ENCODE measurements around the gene POLK. TPM values are rescaled to one million over a fixed set of nuclear protein-coding genes. Genes with fewer than 3 reads are reported as not detected.
"Not testable (repeated sequence)": the region's sequence is repeated elsewhere in the genome, so short reads cannot be mapped to it uniquely, and the experiment has no call there.

Gene POLK
- polyA plus RNA-seq, 3 donors, result 3.7 to 7.3 (median 6.3) TPM

GRCh38 chr5:75574791-75575190 is 63.1 kb downstream of the POLK start:
- H3K27ac ChIP-seq (ENCODE audit: low read depth, low read length), result no peak overlapping the region
- 45 to 65% (median 56%) methylated on average over 3 of the region's 3 CpGs for WGBS, 3 donors

GRCh38 chr5:75578280-75578679 is 66.6 kb downstream of the POLK start:
- not testable (repeated sequence) for H3K27ac ChIP-seq (ENCODE audit: low read depth, low read length)
- 93 to 98% (median 97%) methylated on average over 8 of the region's 8 CpGs for WGBS, 3 donors

DNA sequence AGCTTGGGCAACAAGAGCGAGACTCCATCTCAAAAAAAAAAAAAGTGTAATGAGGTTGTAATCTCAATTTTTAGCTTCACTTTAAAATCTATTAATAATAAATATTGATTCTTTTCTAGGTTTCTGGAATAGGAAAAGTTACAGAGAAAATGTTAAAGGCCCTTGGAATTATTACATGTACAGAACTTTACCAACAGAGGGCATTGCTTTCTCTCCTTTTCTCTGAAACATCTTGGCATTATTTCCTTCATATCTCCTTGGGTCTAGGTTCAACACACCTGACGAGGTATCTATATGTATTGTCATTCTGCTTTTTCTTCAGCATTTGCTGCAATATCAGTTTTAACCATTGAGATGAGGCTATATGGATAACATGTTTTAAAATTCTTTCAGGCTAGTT is 73.0 kb downstream of the POLK start:
- 70 to 97% (median 92%) methylated on average over 2 of the region's 2 CpGs for WGBS, 3 donors
- H3K27ac ChIP-seq (ENCODE audit: low read depth, low read length), result no peak overlapping the region

- WGBS, 3 donors, result 69 to 86% (median 75%) methylated on average over 3 of the region's 3 CpGs
Measured at GRCh38 chr5:75588666-75589065, 77.0 kb downstream of the POLK start.

DNA sequence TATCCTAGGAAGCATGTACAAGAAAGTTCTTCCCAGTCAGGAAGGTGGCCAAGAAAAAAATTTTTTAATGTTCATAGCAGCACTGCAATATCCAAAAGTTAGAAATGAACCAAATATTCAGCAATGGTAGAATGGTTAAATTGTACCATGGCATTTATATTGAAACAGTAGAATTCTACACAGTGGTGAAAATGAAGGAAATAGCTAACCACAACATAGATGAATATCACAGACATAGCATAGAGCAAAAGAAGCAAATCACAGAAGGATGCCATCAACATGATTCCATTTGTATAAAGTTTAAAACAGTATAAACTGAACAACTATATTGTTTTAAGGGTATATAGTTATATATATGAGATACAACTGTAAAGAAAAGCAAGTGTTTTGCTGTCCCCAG is 88.8 kb downstream of the POLK start:
- H3K27ac ChIP-seq (ENCODE audit: low read depth, low read length), result no peak overlapping the region

More at GRCh38 chr5:75588666-75589065, 77.0 kb downstream of the POLK start:
- no peak overlapping the region for H3K27ac ChIP-seq (ENCODE audit: low read depth, low read length)

GRCh38 chr5:75601567-75601966 is 89.9 kb downstream of the POLK start:
- no peak overlapping the region for H3K27ac ChIP-seq (ENCODE audit: low read depth, low read length)
- 97 to 100% (median 100%) methylated on average over 1 of the region's 1 CpG for WGBS, 3 donors

GRCh38 chr5:75601996-75602395 is 90.3 kb downstream of the POLK start:
- 89 to 93% (median 93%) methylated on average over 3 of the region's 3 CpGs for WGBS, 3 donors
- H3K27ac ChIP-seq (ENCODE audit: low read depth, low read length), result no peak overlapping the region

- H3K27ac ChIP-seq (ENCODE audit: low read depth, low read length), result no peak overlapping the region
Measured at GRCh38 chr5:75603371-75603770, 91.7 kb downstream of the POLK start.

DNA sequence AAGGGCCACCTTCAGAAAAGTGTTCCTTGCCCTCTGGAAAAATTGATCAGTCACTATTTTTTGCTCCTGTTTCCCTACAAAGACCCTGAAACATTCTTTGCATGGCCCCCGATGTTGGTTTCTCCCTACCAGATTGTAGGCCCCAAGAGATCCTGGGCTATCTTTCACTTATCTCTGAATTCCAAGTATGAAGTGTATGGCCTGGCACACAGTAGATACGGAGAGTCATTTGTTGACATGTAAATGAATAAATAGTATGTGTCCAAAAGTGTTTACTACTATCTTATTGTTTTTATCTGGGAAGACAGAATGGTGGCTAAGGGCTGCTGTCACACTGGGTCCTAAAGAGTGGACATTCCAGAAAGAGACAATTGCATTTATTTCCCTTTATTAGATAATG is 92.1 kb downstream of the POLK start:
- 75 to 81% (median 77%) methylated on average over 2 of the region's 2 CpGs for WGBS, 3 donors
- H3K27ac ChIP-seq (ENCODE audit: low read depth, low read length), result no peak overlapping the region

GRCh38 chr5:75607341-75607740 is 95.7 kb downstream of the POLK start:
- 57 to 92% (median 63%) methylated on average over 4 to 5 of the region's 5 CpGs for WGBS, 3 donors
- not testable (repeated sequence) for H3K27ac ChIP-seq (ENCODE audit: low read depth, low read length)

DNA sequence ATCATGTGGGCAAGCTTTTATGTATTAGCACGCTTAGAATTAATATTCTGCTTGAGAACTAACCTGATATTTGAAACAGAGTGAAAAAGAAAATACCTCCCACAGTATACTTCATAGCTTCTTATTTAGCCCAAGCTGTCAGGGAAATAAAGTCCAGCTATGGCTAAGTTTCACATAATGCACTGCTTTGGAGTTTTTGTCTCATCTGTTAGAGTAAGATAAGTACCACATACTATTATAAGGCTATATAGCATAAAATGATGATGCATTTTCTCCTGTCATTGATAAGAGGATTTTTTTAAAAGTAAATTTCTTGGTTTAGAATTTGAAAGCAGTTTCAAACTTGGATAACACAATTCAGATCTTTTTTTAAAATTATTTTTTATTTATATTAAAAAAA is 97.2 kb downstream of the POLK start:
- no peak overlapping the region for H3K27ac ChIP-seq (ENCODE audit: low read depth, low read length)
- WGBS, 3 donors, result 93 to 100% (median 98%) methylated on average over 1 of the region's 1 CpG

DNA sequence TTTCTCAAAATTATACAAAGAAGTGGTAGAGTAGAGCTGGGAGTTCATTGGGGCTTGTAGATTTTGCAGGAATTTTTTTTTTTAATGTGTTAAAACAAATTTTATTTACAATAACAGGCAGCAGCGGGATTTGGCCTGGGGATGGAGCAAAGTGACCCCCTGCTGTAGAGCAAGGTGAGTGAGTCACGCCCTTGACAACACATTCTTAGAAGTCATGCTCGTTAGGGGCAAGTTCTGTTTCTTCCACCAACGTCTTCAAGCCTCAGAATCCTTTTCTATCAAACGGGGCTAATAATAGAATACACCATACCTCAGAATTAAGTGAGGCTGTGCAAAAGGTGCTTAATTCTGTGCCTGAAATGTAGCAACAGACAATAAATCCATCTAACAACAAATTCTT is 98.5 kb downstream of the POLK start:
- no peak overlapping the region for H3K27ac ChIP-seq (ENCODE audit: low read depth, low read length)
- WGBS, 3 donors, result 90 to 93% (median 91%) methylated on average over 5 of the region's 5 CpGs

GRCh38 chr5:75610859-75611310 is 99.2 kb downstream of the POLK start:
- WGBS, 3 donors, result 9 to 37% (median 31%) methylated on average over 11 of the region's 11 CpGs
- H3K27ac ChIP-seq (ENCODE audit: low read depth, low read length), result not testable (repeated sequence)

DNA sequence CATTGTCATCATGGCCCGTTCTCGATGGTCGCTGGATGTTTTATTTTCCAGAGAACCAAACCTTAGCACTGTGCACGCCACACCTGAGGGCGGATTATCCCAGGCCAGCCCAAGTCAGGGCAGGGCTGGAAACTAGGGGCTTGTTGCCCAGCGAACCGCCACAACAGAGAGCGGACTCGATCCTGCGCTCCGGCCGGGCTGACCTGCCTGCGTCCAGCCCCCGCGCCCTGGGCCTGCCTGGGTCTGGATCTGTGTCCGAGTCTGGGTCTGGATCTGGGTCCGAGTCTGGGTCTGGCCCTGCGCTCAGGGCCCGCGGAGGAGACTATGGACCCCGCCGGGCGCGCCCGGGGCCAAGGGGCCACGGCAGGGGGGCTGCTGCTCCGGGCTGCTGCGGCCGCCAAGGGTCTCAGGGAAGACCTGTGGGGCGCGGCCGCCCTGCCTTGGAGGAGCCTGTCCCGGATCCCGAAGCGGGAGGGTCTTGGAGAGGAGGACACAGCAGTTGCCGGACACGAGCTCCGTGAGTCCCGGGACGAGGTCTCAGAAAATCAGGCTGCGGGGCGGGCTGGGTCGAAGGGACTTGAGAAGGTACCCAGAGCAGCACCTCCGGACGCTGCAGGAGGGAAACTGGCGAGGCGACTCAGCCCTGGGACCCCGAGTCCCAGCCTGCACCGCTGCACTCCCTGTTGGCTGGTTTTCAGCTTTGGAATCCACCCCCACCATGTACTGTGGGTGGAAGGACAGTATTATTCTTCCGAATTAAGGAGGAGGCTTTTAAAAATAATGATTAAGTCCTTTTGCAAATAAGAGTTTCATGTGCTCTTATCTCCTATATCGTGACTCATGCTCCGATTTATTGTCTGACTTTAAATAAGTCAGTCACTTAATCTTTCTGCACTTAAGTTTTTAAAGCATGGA is 99.9 kb downstream of the POLK start, which contains the start of gene ANKDD1B:
Gene ANKDD1B, plus strand, starts transcription at position 143 of the 915 bp plus-strand sequence. Its CDS starts 182 bp downstream, at position 325.
- 2 to 4% (median 3%) methylated on average over 44 to 52 of the region's 52 CpGs for WGBS, 3 donors
- no peak within 1 kb of the TSS for H3K27ac ChIP-seq (ENCODE audit: low read depth, low read length)

DNA sequence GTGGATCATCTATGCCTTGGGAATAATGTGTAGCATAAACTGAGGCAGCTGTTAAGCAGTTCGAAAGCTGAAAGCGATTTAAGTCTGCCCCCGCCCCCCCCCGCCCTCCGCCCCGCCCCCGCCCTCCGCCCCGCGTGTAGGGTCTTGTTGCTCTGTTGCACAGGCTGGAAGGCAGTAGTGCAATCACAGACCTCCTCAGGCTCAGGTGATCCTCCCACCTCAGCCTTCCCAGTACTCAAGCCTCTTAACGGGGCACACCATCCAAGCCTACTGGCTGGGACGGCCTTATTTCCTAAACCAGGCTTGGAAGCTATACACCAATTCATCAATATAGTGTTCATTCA is 100.5 kb downstream of the POLK start:
- 24 to 42% (median 37%) methylated on average over 12 of the region's 12 CpGs for WGBS, 3 donors
- H3K27ac ChIP-seq (ENCODE audit: low read depth, low read length), result no peak overlapping the region

DNA sequence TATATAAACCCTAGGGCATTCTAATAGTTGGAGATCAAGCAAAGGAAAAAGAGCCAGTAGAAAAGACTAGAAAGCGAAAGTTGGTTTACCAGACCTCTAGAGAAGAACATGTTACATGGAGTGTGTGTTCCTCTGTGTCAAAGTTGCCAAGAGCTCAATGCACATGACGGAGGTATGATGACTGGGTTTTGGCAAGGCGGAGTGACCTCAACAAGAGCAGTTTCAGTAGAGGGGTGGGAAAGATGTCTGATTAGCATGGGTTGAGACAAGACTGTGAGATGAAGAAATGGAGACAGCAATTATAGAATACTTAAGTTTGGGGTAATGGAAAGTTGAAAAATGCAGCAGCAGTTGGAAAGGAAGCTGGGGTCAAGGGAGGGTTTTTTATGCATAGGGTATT is 101.2 kb downstream of the POLK start:
- no peak overlapping the region for H3K27ac ChIP-seq (ENCODE audit: low read depth, low read length)
- 96 to 97% (median 97%) methylated on average over 3 of the region's 3 CpGs for WGBS, 3 donors

DNA sequence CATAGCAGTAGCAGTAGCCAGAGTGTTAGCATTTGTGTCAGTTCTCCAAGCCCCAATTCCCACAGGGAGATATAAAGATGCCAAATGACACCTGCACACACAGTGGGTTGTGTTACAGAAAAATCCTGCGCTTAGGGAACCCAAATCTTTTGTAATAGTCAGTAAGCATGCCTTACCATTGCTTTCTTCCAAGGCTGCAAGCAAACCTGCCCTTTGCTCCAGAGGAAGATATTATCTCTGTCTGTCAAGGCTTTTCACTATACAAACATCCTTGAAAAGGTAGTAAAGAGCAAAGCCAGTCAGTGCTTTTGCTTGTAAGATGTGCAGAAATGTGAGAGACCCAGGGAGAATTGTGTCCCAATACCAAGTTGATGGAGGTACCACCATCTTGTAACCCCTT is 102.5 kb downstream of the POLK start:
- no peak overlapping the region for H3K27ac ChIP-seq (ENCODE audit: low read depth, low read length)
- 72 to 98% (median 94%) methylated on average over 1 of the region's 1 CpG for WGBS, 3 donors

DNA sequence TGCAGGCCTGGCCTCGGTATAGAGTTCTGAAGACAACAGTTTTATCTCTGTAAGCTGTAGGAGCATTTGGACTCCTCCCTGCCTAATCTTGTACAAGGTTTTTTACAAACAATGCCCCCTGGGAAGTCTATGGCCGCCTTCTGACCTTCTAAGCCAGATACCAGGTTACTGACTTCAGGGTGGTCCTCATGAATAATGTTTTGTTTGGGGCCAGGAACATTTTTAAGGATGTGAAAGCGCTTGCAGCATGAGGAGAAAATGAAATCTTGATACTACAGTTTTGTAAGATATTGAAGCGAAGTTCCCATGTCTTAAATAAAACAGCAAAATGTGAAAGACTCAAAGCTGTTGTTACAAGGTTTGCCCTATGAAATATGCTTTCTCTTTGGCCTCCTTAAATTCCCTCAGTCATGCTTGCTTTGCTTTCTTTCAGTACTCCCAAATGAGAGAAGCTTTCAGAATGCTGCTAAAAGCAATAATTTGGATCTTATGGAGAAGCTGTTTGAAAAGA is 104.7 kb downstream of the POLK start:
- no peak overlapping the region for H3K27ac ChIP-seq (ENCODE audit: low read depth, low read length)
- 64 to 77% (median 65%) methylated on average over 4 of the region's 4 CpGs for WGBS, 3 donors

DNA sequence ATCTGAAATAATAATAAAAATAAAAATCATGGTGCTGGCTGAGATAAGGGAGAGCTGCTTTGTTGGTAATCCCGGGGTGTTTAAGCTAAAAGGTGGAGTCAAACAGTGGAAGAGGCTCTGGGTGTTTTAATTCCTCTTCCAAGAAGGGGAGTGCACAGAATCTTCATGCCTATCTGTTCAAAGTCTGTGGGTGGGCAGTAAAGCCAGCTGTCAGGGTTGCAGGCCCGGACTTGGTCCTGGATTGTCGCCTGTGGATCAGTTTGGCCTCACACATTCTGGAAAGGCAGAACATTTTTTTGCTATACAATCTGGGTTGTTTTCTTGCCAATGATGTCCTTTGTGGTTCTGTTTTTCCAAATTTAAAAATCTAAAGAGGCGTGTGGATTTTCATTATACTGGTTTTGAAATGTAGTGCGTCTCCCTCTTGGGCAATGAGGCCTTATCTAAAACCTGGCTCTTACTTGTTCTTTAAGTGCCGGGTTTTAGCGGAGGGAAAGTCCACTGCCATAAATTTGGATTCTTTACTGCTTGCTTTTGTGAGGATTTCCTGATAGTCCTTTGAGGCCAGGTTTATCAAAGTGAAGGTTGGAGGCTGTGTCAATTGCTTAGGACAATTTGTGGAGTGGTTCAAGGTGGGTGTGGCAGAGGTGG is 105.4 kb downstream of the POLK start:
- no peak overlapping the region for H3K27ac ChIP-seq (ENCODE audit: low read depth, low read length)
- WGBS, 3 donors, result 65 to 78% (median 67%) methylated on average over 7 of the region's 7 CpGs

Data from adipose tissue (tissue), 3 donors.